Breast epithelium (tissue), 4 donors: Measurements from ENCODE around the gene DACH1. TPM values are rescaled to one million over a fixed set of nuclear protein-coding genes. Genes with fewer than 3 reads are reported as not detected.

Experiments
- DNase-seq, 2 donors: peaks; one replicate each; pipeline ENCODE4 v3.0.0-alpha.2; 2019; ENCODE audit warnings: low spot score in 2 of 2
- H3K27ac ChIP-seq, 2 donors: fragments of 200-600 bp; sonication (generic) in 1 of 2; one replicate each; pipeline ENCODE4 v1.5.1; 2016 to 2019; ENCODE audit warnings: mild to moderate bottlenecking in 1 of 2
- H3K27me3 ChIP-seq, 2 donors: fragments of 200-600 bp; sonication (generic) in 1 of 2; one replicate each; pipeline versions ENCODE4 v1.5.1 to v1.6.0; 2017 to 2019; ENCODE audit warnings: control low read depth in 1 of 2, mild to moderate bottlenecking in 1 of 2
- H3K36me3 ChIP-seq: fragments of 200-600 bp; one replicate; pipeline ENCODE4 v1.5.1; 2019
- H3K4me1 ChIP-seq, 2 donors: fragments of 200-600 bp; sonication (generic); one replicate each; pipeline ENCODE4 v1.5.1; 2016 to 2019; ENCODE audit warnings: control low read depth in 1 of 2
- H3K4me3 ChIP-seq, 3 donors: fragments of 200-600 bp; sonication (generic); 1 replicate in 2 of 3; 2 replicates in 1 of 3; pipeline ENCODE4 v1.5.1; 2016 to 2019; ENCODE audit warnings: mild to moderate bottlenecking in 3 of 3, moderate library complexity in 2 of 3
- H3K9me3 ChIP-seq, 2 donors: fragments of 200-600 bp; sonication (generic) in 1 of 2; one replicate each; pipeline ENCODE4 v1.5.1; 2016 to 2019; ENCODE audit warnings: control low read depth in 1 of 2
- POLR2A ChIP-seq: fragments of 450-650 bp; IDR thresholded peaks from one replicate; pipeline ENCODE4 v1.6.1; 2016; ENCODE audit warnings: antibody characterized with exemption, mild to moderate bottlenecking, moderate library complexity
- POLR2AphosphoS5 ChIP-seq, 3 donors: sonication (generic); formaldehyde crosslinking; IDR thresholded peaks; one replicate each; pipeline ENCODE4 v1.6.1; 2017; ENCODE audit warnings: antibody characterized with exemption in 3 of 3
- intact Hi-C: fragments of 100-400 bp; cut with DNase I; formaldehyde crosslinking; loops from one replicate; pipeline ENCODE4 v1.15.1; 2023; ENCODE audit warnings: low total_unique reads
- total RNA-seq, 3 donors: library from RNA; depleted of rRNA; stranded (reverse); fragments of >200 nt; gene quantifications; one replicate each; pipeline ENCODE4 v1.1.0, GENCODE V29; 2016
- TF ChIP-seq, protein P1 (sequence below), 3 donors: fragments of 450-650 bp; IDR thresholded peaks; one replicate each; pipeline ENCODE4 v1.5.1; 2016 to 2017; ENCODE audit warnings: antibody characterized with exemption in 3 of 3, mild to moderate bottlenecking in 3 of 3, moderate library complexity in 3 of 3

Gene DACH1
- total RNA-seq, 3 donors from 2014 or later = 2.2 to 13.9 (median 11.5) TPM

GRCh38 chr13:71619096-71619495 is 247.9 kb downstream of the DACH1 start:
- no peak for TF ChIP-seq POLR2A
- TF ChIP-seq, protein P1, sequence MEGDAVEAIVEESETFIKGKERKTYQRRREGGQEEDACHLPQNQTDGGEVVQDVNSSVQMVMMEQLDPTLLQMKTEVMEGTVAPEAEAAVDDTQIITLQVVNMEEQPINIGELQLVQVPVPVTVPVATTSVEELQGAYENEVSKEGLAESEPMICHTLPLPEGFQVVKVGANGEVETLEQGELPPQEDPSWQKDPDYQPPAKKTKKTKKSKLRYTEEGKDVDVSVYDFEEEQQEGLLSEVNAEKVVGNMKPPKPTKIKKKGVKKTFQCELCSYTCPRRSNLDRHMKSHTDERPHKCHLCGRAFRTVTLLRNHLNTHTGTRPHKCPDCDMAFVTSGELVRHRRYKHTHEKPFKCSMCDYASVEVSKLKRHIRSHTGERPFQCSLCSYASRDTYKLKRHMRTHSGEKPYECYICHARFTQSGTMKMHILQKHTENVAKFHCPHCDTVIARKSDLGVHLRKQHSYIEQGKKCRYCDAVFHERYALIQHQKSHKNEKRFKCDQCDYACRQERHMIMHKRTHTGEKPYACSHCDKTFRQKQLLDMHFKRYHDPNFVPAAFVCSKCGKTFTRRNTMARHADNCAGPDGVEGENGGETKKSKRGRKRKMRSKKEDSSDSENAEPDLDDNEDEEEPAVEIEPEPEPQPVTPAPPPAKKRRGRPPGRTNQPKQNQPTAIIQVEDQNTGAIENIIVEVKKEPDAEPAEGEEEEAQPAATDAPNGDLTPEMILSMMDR (IDR thresholded peaks at IDR 0.05) = no peak
- no peak for TF ChIP-seq POLR2AphosphoS5 (IDR thresholded peaks at IDR 0.05)
- no peak for DNase-seq
- H3K9me3 ChIP-seq = no peaks in the 10 kb centered on the region

GRCh38 chr13:71618159-71618558 is 248.8 kb downstream of the DACH1 start:
- TF ChIP-seq POLR2A (no peak), POLR2AphosphoS5 (IDR thresholded peaks at IDR 0.05) (no peak)
- TF ChIP-seq, protein P1 (IDR thresholded peaks at IDR 0.05) = no peak
- no peaks in the 10 kb centered on the region for H3K4me1 ChIP-seq
- H3K36me3 ChIP-seq = no peaks in the 10 kb centered on the region

More at GRCh38 chr13:71619096-71619495, 247.9 kb downstream of the DACH1 start:
- H3K36me3 ChIP-seq = no peaks in the 10 kb centered on the region
- intact Hi-C loops = no loop called here
- H3K4me3 ChIP-seq = no peak overlapping the region
- H3K27ac ChIP-seq = no peak overlapping the region
- H3K27me3 ChIP-seq = no peaks in the 10 kb centered on the region
- H3K4me1 ChIP-seq = no peaks in the 10 kb centered on the region

GRCh38 chr13:71617265-71617664 is 249.7 kb downstream of the DACH1 start:
- no peak overlapping the region for H3K27ac ChIP-seq
- no peaks in the 10 kb centered on the region for H3K9me3 ChIP-seq
- DNase-seq = no peak
- no peak for TF ChIP-seq POLR2A
- TF ChIP-seq POLR2AphosphoS5 (IDR thresholded peaks at IDR 0.05) = no peak
- TF ChIP-seq, protein P1 (IDR thresholded peaks at IDR 0.05) = no peak
- H3K4me1 ChIP-seq = no peaks in the 10 kb centered on the region
- intact Hi-C loops = no loop called here
- no peaks in the 10 kb centered on the region for H3K27me3 ChIP-seq
- H3K4me3 ChIP-seq = no peak overlapping the region
- no peaks in the 10 kb centered on the region for H3K36me3 ChIP-seq

More at GRCh38 chr13:71618159-71618558, 248.8 kb downstream of the DACH1 start:
- no peak overlapping the region for H3K27ac ChIP-seq
- no peaks in the 10 kb centered on the region for H3K9me3 ChIP-seq
- intact Hi-C loops = no loop called here
- DNase-seq = no peak
- H3K4me3 ChIP-seq = no peak overlapping the region
- H3K27me3 ChIP-seq = no peaks in the 10 kb centered on the region

- no peak for DNase-seq
- TF ChIP-seq, protein P1 (IDR thresholded peaks at IDR 0.05) = no peak
- TF ChIP-seq POLR2AphosphoS5 (IDR thresholded peaks at IDR 0.05) (no peak), POLR2A (no peak)
- Histone ChIP-seq H3K27me3 (no peaks in the 10 kb centered on the region), H3K27ac (no peak overlapping the region), H3K4me3 (no peak overlapping the region), H3K9me3 (no peaks in the 10 kb centered on the region), H3K4me1 (no peaks in the 10 kb centered on the region), H3K36me3 (no peaks in the 10 kb centered on the region)
- intact Hi-C loops = no loop called here
Observed at GRCh38 chr13:71613066-71613745, 253.8 kb downstream of the DACH1 start.

GRCh38 chr13:71611292-71611691 is 255.7 kb downstream of the DACH1 start:
- no peaks in the 10 kb centered on the region for H3K9me3 ChIP-seq
- H3K4me3 ChIP-seq = no peak overlapping the region
- H3K4me1 ChIP-seq = no peaks in the 10 kb centered on the region
- H3K27me3 ChIP-seq = no peaks in the 10 kb centered on the region
- no peak for DNase-seq
- no peak overlapping the region for H3K27ac ChIP-seq
- TF ChIP-seq POLR2A = no peak
- TF ChIP-seq POLR2AphosphoS5 (IDR thresholded peaks at IDR 0.05) = no peak
- TF ChIP-seq, protein P1 (IDR thresholded peaks at IDR 0.05) = no peak
- intact Hi-C loops = no loop called here
- H3K36me3 ChIP-seq = no peaks in the 10 kb centered on the region
